Common myeloid progenitor, CD34-positive (primary cell): ENCODE measurements around the gene MAU2.

Experiments
- CTCF ChIA-PET: fragments of 350-600 bp; sonication (Branson Sonifier 250); formaldehyde crosslinking; loops from one replicate; lab custom pipeline; 2021; ENCODE audit warnings: antibody characterized with exemption; lab: Charles Lee
- POLR2A ChIA-PET: fragments of 350-600 bp; sonication (Branson Sonifier 250); formaldehyde crosslinking; loops from one replicate; lab custom pipeline; 2021; ENCODE audit warnings: antibody characterized with exemption; lab: Charles Lee
- DNase-seq, 3 donors: peaks; one replicate each; pipeline versions ENCODE4 v3.0.0 to v3.0.0-alpha.2; 2013
- H3K27ac ChIP-seq, 2 experiments: 1 replicate in 1 of 2; 2 replicates in 1 of 2; pipeline ENCODE4 v1.7.0; 2013; ENCODE audit warnings: inconsistent platforms in 2 of 2, low read length in 2 of 2, mild to moderate bottlenecking in 2 of 2, low read depth in 1 of 2, moderate library complexity in 1 of 2; ENCODE audit not compliant: severe bottlenecking in 2 of 2, insufficient read depth in 1 of 2, poor library complexity in 1 of 2
- H3K27me3 ChIP-seq, 5 experiments: replicated peaks in 2 of 5; 1 replicate in 3 of 5; 2 replicates in 2 of 5; pipeline versions ENCODE4 v1.6.1 to v1.7.0; 2013; ENCODE audit warnings: low read length in 4 of 5, mild to moderate bottlenecking in 2 of 5, moderate library complexity in 2 of 5, inconsistent platforms in 1 of 5; ENCODE audit not compliant: insufficient read depth in 5 of 5, control insufficient read depth in 4 of 5
- H3K36me3 ChIP-seq, 4 experiments: 1 replicate in 2 of 4; 2 replicates in 2 of 4; pipeline versions ENCODE4 v1.6.1 to v1.7.0; 2013; ENCODE audit warnings: low read length in 3 of 4, control low read depth in 1 of 4, mild to moderate bottlenecking in 1 of 4; ENCODE audit not compliant: control insufficient read depth in 4 of 4, insufficient read depth in 4 of 4
- H3K4me1 ChIP-seq, 4 experiments: 1 replicate in 3 of 4; 2 replicates in 1 of 4; pipeline versions ENCODE4 v1.6.1 to v1.7.1; 2013; ENCODE audit warnings: low read length in 3 of 4, mild to moderate bottlenecking in 3 of 4, control low read depth in 1 of 4, inconsistent platforms in 1 of 4, moderate library complexity in 1 of 4; ENCODE audit not compliant: control insufficient read depth in 4 of 4, insufficient read depth in 4 of 4; ENCODE audit errors: control extremely low read depth in 1 of 4
- H3K4me3 ChIP-seq, 7 experiments: 1 replicate in 4 of 7; 2 replicates in 3 of 7; pipeline versions ENCODE4 v1.5.1 to v1.7.0; 2013; ENCODE audit warnings: mild to moderate bottlenecking in 7 of 7, low read length in 6 of 7, moderate library complexity in 6 of 7, inconsistent platforms in 2 of 7, low read depth in 2 of 7, control low read depth in 1 of 7; ENCODE audit not compliant: insufficient read depth in 4 of 7, control insufficient read depth in 1 of 7; ENCODE audit errors: extremely low read depth in 1 of 7
- H3K9me3 ChIP-seq, 5 experiments: 1 replicate in 4 of 5; 2 replicates in 1 of 5; pipeline versions ENCODE4 v1.6.1 to v1.7.1; 2013; ENCODE audit warnings: low read length in 4 of 5, mild to moderate bottlenecking in 2 of 5, inconsistent platforms in 1 of 5, low read depth in 1 of 5, moderate library complexity in 1 of 5; ENCODE audit not compliant: control insufficient read depth in 4 of 5, insufficient read depth in 2 of 5; ENCODE audit errors: control extremely low read depth in 1 of 5
- WGBS: methylation state at CpG from one replicate; pipeline ENCODE4 v1.1.5; 2013; ENCODE audit not compliant: insufficient coverage; 5-methylcytosine and 5-hydroxymethylcytosine counted together

The MAU2 gene

GRCh38 chr19:19278315-19278714, 42.3 kb upstream of the MAU2 start:
- DNase-seq = no peak
- Histone ChIP-seq H3K27ac (no peak overlapping the region), H3K27me3 (peaks cover 0 to 25% (median 6%) of the 10 kb centered on the region in 5 experiments), H3K4me1 (peaks cover 0 to 2% (median under 1%) of the 10 kb centered on the region in 4 experiments), H3K36me3 (peaks cover 2 to 70% (median 50%) of the 10 kb centered on the region in 4 experiments), H3K9me3 (no peaks in the 10 kb centered on the region), H3K4me3 (no peak overlapping the region)
- 93% methylated on average over 7 of the region's 7 CpGs for WGBS
- ChIA-PET CTCF (no interaction called here), POLR2A (no interaction called here)

- Histone ChIP-seq H3K27me3 (peaks cover 0 to 17% (median 2%) of the 10 kb centered on the region in 5 experiments), H3K36me3 (peaks cover 8 to 76% (median 55%) of the 10 kb centered on the region in 4 experiments), H3K4me1 (no peaks in the 10 kb centered on the region), H3K27ac (no peak overlapping the region), H3K4me3 (no peak overlapping the region), H3K9me3 (no peaks in the 10 kb centered on the region)
- ChIA-PET POLR2A (no interaction called here), CTCF (no interaction called here)
- 93% methylated on average over 14 of the region's 19 CpGs for WGBS
- no peak for DNase-seq
Observed at GRCh38 chr19:19279062-19279612, 41.5 kb upstream of the MAU2 start.

- 99% methylated on average over 14 of the region's 16 CpGs for WGBS
- Histone ChIP-seq H3K4me3 (no peak overlapping the region), H3K36me3 (peaks cover 12 to 81% (median 60%) of the 10 kb centered on the region in 4 experiments), H3K27me3 (peaks cover 0 to 10% (median 0%) of the 10 kb centered on the region in 5 experiments), H3K9me3 (peaks cover 0 to 3% (median 0%) of the 10 kb centered on the region in 5 experiments), H3K27ac (no peak overlapping the region), H3K4me1 (no peaks in the 10 kb centered on the region)
- ChIA-PET POLR2A (no interaction called here), CTCF (no interaction called here)
- DNase-seq = no peak
Observed at GRCh38 chr19:19279853-19280252, 40.8 kb upstream of the MAU2 start.

- POLR2A ChIA-PET = no interaction called here
- peaks cover 12 to 82% (median 59%) of the 10 kb centered on the region in 4 experiments for H3K36me3 ChIP-seq
- WGBS = 98% methylated on average over 16 of the region's 16 CpGs
Observed at GRCh38 chr19:19280561-19280960, 40.1 kb upstream of the MAU2 start.

GRCh38 chr19:19285686-19286085, 34.9 kb upstream of the MAU2 start:
- peaks cover 0 to 3% (median 0%) of the 10 kb centered on the region in 5 experiments for H3K9me3 ChIP-seq
- H3K4me1 ChIP-seq = no peaks in the 10 kb centered on the region
- H3K27ac ChIP-seq = no peak overlapping the region
- peaks cover 15 to 68% (median 47%) of the 10 kb centered on the region in 4 experiments for H3K36me3 ChIP-seq
- no peak overlapping the region for H3K4me3 ChIP-seq
- WGBS = 95% methylated on average over 9 of the region's 10 CpGs
- ChIA-PET CTCF (interaction anchor here (0.9 kb wide), 1 partner anchor 15 kb away, joined by 3 read pairs; no protein-coding TSS in a partner anchor), POLR2A (no interaction called here)
- no peak for DNase-seq
- no peaks in the 10 kb centered on the region for H3K27me3 ChIP-seq

More at GRCh38 chr19:19280561-19280960, 40.1 kb upstream of the MAU2 start:
- CTCF ChIA-PET = interaction anchor here (1.0 kb wide), 1 partner anchor 114 kb away, joined by 3 read pairs; no protein-coding TSS in a partner anchor
- peaks cover 0 to 3% (median 0%) of the 10 kb centered on the region in 5 experiments for H3K9me3 ChIP-seq
- no peak overlapping the region for H3K4me3 ChIP-seq
- no peaks in the 10 kb centered on the region for H3K4me1 ChIP-seq
- H3K27ac ChIP-seq = no peak overlapping the region
- no peak for DNase-seq
- peaks cover 0 to 3% (median 0%) of the 10 kb centered on the region in 5 experiments for H3K27me3 ChIP-seq

GRCh38 chr19:19292607-19293006, 28.0 kb upstream of the MAU2 start:
- Histone ChIP-seq H3K27me3 (no peaks in the 10 kb centered on the region), H3K9me3 (peaks cover 0 to 5% (median 0%) of the 10 kb centered on the region in 5 experiments), H3K4me1 (no peaks in the 10 kb centered on the region), H3K36me3 (peaks cover 19 to 58% (median 28%) of the 10 kb centered on the region in 4 experiments), H3K27ac (no peak overlapping the region), H3K4me3 (no peak overlapping the region)
- CTCF ChIA-PET = no interaction called here
- POLR2A ChIA-PET = no interaction called here
- 100% methylated on average over 1 of the region's 5 CpGs for WGBS
- no peak for DNase-seq

GRCh38 chr19:19294914-19295313, 25.7 kb upstream of the MAU2 start:
- peaks cover 22 to 53% (median 26%) of the 10 kb centered on the region in 4 experiments for H3K36me3 ChIP-seq
- H3K27me3 ChIP-seq = no peaks in the 10 kb centered on the region
- WGBS = 100% methylated on average over 1 of the region's 4 CpGs
- H3K4me3 ChIP-seq = no peak overlapping the region
- no peak overlapping the region for H3K27ac ChIP-seq
- peaks cover 0 to 5% (median 0%) of the 10 kb centered on the region in 5 experiments for H3K9me3 ChIP-seq
- no peaks in the 10 kb centered on the region for H3K4me1 ChIP-seq
- CTCF ChIA-PET = no interaction called here
- POLR2A ChIA-PET = interaction anchor here (0.6 kb wide), 1 partner anchor 68 kb away, joined by 3 read pairs; no protein-coding TSS in a partner anchor
- no peak for DNase-seq
